WI38 (cell line): Measurements from ENCODE around the gene COPRS.
"Not testable (repeated sequence)": the region's sequence is repeated elsewhere in the genome, so short reads cannot be mapped to it uniquely, and the experiment has no call there.

Experiments used
- H3K4me3 ChIP-seq: 2 replicates; pipeline ENCODE4 v1.5.1; 2011; ENCODE audit warnings: low read depth, mild to moderate bottlenecking, control low read depth, low read length
- TF ChIP-seq, protein P1 (sequence below): IDR thresholded peaks from 2 replicates; pipeline ENCODE4 v1.5.1; 2012; ENCODE audit warnings: low read depth, mild to moderate bottlenecking, control low read depth, low read length

Gene COPRS

DNA sequence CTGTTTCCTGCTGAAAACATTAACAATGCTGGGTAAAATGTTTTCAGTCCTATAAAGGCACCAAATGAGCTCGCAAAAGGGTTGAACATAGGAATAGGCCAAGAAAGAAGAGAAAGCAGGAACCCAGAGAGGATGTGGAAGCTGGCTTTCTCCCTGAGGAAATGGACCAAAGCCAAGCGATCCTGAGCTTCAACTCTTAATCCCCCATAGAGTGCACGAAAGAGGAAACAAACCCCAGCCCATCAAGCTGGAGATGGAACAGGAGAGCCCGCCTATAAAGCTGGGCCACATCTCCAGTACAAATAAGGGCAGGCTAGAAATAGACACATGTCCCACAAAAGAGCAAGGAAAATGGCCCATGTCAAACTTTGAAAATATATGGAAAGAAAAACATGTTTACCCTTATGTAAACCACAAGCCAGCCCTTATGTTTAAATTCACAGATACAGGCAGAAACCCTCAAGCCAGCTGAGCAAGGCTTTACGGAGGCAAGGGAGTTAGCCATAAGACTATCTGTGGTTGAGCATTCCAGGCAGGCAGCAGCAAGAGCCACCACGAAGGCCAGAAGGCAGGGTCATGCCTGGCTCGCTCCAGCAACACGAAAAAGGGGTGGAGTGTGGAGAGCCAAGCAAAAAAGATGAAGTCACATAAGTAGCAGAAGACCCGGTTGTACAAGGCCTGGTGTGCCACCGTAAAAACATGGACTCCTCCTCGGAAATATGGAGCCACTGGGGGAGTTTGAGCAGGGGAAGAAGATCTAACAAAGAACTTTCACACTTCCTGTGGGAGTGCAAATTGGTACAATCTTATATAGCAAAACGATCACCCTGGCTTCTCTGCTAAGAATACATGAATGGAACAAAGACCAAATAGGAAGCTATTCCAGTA is 27.8 kb downstream of the COPRS start:
- H3K4me3 ChIP-seq: no peak overlapping the region
- TF ChIP-seq, protein P1, sequence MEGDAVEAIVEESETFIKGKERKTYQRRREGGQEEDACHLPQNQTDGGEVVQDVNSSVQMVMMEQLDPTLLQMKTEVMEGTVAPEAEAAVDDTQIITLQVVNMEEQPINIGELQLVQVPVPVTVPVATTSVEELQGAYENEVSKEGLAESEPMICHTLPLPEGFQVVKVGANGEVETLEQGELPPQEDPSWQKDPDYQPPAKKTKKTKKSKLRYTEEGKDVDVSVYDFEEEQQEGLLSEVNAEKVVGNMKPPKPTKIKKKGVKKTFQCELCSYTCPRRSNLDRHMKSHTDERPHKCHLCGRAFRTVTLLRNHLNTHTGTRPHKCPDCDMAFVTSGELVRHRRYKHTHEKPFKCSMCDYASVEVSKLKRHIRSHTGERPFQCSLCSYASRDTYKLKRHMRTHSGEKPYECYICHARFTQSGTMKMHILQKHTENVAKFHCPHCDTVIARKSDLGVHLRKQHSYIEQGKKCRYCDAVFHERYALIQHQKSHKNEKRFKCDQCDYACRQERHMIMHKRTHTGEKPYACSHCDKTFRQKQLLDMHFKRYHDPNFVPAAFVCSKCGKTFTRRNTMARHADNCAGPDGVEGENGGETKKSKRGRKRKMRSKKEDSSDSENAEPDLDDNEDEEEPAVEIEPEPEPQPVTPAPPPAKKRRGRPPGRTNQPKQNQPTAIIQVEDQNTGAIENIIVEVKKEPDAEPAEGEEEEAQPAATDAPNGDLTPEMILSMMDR: no peak

DNA sequence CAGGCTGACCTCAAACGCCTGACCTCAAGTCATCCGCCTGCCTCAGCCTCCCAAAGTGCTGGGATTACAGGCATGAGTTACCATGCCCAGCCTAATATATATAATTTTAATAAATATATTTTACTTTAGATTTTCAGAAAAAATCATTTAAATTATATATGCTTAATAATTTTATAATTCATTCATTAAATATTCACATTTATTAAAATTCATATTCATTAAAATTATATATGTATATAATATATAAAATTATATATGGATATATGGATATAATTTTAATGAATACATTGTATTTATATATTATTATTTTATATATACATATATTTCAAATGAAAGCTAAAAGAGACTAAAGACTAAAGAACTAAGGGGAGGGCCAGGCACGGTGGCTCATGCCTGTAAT is 29.4 kb downstream of the COPRS start:
- TF ChIP-seq, protein P1: no peak
- no peak overlapping the region for H3K4me3 ChIP-seq

DNA sequence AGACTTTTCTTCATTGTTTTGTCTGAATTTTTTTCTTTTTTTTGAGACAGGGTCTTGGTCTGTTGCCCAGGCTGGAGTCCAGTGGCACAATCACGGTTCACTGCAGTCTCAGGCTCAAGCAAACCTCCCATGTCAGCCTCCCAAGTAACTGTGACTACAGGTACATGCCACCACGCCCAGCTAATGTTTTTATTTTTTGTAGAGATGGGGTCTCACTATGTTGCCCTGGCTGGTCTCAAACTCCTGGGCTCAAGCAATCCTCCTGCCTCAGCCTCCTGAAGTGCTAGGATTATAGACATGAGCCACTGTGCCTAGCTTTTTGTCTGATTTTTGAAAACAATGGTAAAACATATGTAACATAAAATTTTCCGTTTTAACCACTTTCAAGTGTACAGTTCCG is 30.1 kb downstream of the COPRS start:
- not testable (repeated sequence) for H3K4me3 ChIP-seq

DNA sequence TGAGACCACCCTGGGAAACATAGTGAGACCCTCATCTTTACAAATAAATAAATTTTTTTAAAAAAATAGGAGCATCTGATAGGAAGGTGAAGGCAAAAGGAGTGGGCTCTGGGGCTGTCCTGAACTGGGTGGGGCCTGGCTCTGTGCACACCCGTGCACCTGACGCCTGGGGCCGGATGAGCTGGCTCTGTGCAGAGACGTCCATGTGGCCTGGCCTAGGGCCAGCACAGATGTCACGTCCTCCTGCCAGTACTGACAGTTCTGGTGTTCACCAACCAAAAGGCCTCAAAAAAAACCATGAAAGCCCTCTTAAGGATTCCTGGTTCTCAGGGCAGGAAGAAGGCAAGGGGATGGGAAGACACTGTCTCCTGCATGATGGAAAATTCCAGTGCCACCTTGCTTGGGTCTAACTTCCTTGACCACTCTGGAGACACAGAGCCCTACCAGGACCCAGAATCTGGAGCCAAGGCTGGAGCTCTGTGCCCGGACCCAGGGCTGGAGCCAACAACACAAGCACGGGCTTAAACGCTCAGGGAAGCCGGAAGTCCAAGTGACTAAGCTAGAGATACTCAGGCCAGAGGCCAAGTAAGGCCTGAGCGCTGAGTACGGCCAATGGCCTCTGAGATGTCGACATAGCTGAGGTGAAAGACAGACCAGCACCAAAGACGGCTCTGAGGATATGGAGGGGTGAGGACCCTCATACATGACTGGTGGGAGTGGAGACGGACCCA is 32.9 kb downstream of the COPRS start:
- H3K4me3 ChIP-seq: no peak overlapping the region
- TF ChIP-seq, protein P1: no peak

DNA sequence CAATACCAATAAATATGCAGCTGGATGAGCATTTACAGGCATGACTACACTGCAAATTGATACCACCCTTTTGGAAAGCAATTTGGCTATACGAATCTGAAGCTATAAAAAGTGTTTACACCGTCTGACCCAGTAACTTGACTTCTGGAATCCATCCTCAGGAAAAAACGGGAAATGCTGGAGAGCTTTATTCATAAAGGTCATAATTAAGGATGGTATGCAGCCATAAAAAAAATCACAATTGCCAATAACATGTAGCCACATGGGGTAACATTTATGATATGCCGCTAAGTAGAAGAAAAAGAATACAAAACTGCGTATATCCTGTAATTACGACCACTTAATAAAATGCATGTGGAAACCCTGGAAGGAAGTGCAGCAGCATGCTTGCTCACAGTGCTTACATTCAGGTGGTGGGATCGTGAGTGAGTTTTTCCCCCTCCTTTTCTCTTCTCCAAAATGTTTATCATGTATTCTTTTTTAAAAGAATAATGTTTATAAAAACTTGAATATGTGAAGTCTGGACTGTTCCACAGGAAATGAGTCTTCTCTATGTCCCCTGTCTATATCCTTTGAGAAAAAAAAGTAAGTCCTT is 34.2 kb downstream of the COPRS start:
- TF ChIP-seq, protein P1: no peak
- H3K4me3 ChIP-seq: no peak overlapping the region

DNA sequence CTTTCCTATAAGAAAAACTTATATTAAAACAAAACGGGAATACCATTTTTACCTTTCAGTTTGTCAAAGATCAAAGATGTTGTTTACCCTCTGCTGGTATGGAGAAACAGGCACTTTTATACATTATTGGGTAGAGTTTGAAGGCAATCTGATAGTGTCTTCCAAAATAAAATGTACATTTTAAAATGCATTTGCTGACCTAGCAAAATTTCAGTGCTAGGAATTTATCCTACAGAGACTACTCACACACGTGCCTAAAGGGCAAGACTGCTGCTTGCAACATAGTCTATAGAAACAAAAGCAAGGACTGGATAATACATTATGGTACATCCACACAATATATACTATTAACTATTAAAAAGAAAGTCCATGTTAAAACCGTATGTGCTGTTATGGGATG is 36.0 kb downstream of the COPRS start:
- H3K4me3 ChIP-seq: no peak overlapping the region
- TF ChIP-seq, protein P1: no peak

DNA sequence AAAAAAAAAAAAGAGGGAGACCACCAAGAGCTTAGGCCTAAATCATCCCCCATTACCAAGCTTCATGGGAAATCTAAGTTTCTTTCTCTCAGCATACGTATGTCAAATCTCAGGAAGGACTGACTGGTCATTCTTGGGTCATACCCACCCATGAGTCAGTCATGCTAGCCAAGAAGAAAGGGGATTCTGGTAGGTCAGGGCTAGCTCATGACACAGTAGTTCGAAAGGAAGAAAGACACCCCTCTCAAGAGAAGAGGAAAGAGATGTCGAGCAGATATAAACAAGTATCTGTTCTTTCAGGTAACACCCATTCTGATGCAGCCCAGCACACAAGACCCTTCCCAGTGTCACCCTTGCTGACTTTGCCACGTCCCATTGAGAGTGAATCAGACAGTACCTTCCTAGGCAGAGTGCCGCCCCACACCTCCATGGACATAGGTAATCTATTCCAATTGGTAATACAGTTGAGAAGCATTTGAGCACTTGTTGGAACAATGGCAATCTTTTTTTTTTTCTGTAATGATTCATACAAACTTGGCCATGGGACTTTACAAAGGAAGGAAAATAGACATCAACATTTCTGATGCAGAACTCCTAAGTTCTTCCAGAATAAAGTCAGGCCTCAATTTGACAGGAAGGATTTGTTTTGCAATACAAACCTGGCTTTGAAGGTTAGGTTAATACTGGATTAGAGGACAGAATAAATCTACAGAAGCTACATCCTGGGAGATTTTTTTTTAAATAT is 38.2 kb downstream of the COPRS start:
- no peak overlapping the region for H3K4me3 ChIP-seq
- TF ChIP-seq, protein P1: no peak
